Measurements from ENCODE around the gene KIRREL3. TPM values are rescaled to one million over a fixed set of nuclear protein-coding genes. Genes with fewer than 3 reads are reported as not detected.

The KIRREL3 gene
- total RNA-seq, 2 experiments from 2014 or later: not detected

DNA sequence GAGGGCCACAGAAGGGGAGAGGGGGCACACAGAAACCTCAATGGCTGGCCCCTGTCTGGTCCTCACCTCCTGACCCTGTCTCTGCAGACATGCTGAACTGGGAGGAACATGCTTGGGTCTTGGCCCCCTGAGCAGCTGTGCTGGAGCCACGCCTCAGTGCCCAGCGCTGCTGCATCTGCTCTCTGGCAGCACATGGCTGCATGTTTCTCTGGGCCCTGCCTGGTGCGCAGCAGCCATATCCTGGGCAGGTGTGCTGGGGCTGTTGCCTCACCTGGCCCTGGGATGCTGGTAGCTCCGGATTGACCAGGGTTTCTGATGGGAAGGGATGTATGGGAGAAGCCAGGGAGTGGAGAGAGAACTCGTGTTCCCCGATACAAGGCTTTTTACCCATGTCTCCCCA lies 397.1 kb downstream of the KIRREL3 start:
- DNase-seq (no peak), ATAC-seq (no peak)
- Mint-ChIP-seq H3K36me3 (ENCODE audit: low read depth) (no peaks in the 10 kb centered on the region), H3K27ac (no peak overlapping the region), H3K4me1 (ENCODE audit: low read depth) (no peaks in the 10 kb centered on the region), H3K9me3 (ENCODE audit: insufficient read depth) (no peaks in the 10 kb centered on the region), H3K27me3 (ENCODE audit: low read depth) (peaks cover 12% of the 10 kb centered on the region), H3K4me3 (no peak overlapping the region)
- ChIA-PET CTCF (no interaction called here), POLR2A (no interaction called here)

- H3K4me1 Mint-ChIP-seq (ENCODE audit: low read depth): no peaks in the 10 kb centered on the region
- no peak overlapping the region for H3K27ac Mint-ChIP-seq
- DNase-seq: no peak
- H3K9me3 Mint-ChIP-seq (ENCODE audit: insufficient read depth): no peaks in the 10 kb centered on the region
- H3K4me3 Mint-ChIP-seq: no peak overlapping the region
- ChIA-PET POLR2A (no interaction called here), CTCF (no interaction called here)
- ATAC-seq: no peak
- peaks cover 12% of the 10 kb centered on the region for H3K27me3 Mint-ChIP-seq (ENCODE audit: low read depth)
- H3K36me3 Mint-ChIP-seq (ENCODE audit: low read depth): no peaks in the 10 kb centered on the region
Observed at GRCh38 chr11:126602993-126603392, 397.6 kb downstream of the KIRREL3 start.

DNA sequence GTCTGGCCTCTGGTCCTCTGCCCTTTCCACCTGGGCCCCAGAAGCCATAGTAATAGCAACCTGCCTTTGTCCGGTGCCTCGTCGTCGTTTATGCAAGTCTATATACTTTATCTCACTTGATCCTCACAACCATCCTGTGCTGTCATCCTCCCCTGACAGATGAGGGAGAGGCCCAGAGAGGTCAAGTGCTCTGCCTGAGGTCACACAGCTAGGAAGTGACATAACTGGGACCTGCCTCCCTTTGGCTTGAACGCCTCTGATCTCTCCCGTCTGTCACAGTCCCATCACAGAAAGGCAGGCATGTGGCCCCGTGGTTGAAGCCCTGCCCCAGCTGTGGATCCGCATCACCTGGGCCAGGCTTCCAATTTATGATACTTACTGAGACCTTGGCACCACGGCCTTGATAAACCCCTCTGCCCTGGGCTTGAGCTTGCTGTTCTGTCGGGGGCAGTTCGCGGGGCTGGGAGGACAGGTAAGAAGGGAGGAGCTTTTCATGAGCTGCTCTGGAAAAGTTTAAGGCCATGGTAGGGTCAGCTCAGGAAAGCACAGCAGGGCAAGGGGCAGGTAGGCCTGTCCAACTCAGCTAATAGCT lies 398.1 kb downstream of the KIRREL3 start:
- Mint-ChIP-seq H3K4me3 (no peak overlapping the region), H3K4me1 (ENCODE audit: low read depth) (no peaks in the 10 kb centered on the region), H3K36me3 (ENCODE audit: low read depth) (no peaks in the 10 kb centered on the region), H3K27ac (no peak overlapping the region), H3K27me3 (ENCODE audit: low read depth) (peaks cover 14% of the 10 kb centered on the region), H3K9me3 (ENCODE audit: insufficient read depth) (no peaks in the 10 kb centered on the region)
- ATAC-seq (no peak), DNase-seq (no peak)
- CTCF ChIA-PET: no interaction called here
- POLR2A ChIA-PET: interaction anchor here (0.6 kb wide), 1 partner anchor 105 kb away, joined by 3 read pairs; no protein-coding TSS in a partner anchor

DNA sequence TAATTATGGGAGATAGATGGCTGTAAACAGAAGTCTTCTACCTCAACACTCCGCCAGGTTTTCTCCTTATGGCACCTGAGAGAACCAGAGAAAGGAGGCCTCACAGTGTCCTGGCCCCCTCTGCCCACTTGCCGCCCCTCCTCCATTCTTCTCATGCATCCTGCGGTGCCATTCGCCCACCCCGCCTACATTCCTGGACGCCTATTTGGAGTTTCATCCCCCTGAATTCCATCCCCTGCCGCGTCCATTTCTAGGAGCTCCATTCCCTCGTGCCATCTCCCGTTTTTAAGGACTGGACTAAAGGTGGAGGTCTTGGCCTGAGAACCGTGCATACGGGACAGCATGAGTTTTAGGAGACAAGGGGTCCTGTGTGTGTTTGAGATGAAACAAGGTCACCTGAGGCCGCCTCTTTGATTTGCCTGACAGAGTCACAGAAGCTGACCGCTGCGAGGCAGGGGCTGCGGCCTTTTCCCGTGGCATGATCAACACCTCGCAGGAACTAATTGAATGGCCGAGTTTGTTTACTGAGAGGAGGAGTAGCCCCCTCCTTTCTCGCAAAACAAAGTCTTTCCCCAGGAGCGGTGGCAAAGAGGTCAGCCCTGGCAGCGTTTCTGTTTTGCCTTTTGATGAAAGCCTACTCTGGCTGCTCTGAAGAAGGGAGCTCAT lies 398.9 kb downstream of the KIRREL3 start:
- H3K27ac Mint-ChIP-seq: no peak overlapping the region
- ChIA-PET CTCF (no interaction called here), POLR2A (no interaction called here)

GRCh38 chr11:126601136-126601535 lies 399.4 kb downstream of the KIRREL3 start:
- ChIA-PET CTCF (no interaction called here), POLR2A (no interaction called here)
- H3K27ac Mint-ChIP-seq: no peak overlapping the region
- H3K27me3 Mint-ChIP-seq (ENCODE audit: low read depth): peaks cover 14% of the 10 kb centered on the region
- H3K9me3 Mint-ChIP-seq (ENCODE audit: insufficient read depth): no peaks in the 10 kb centered on the region
- H3K4me3 Mint-ChIP-seq: no peak overlapping the region
- no peak for DNase-seq
- no peak for ATAC-seq
- H3K4me1 Mint-ChIP-seq (ENCODE audit: low read depth): no peaks in the 10 kb centered on the region
- H3K36me3 Mint-ChIP-seq (ENCODE audit: low read depth): no peaks in the 10 kb centered on the region

More for the DNA sequence above, 398.9 kb downstream of the KIRREL3 start:
- H3K36me3 Mint-ChIP-seq (ENCODE audit: low read depth): no peaks in the 10 kb centered on the region
- H3K4me3 Mint-ChIP-seq: no peak overlapping the region
- ATAC-seq: no peak
- H3K9me3 Mint-ChIP-seq (ENCODE audit: insufficient read depth): no peaks in the 10 kb centered on the region
- H3K4me1 Mint-ChIP-seq (ENCODE audit: low read depth): no peaks in the 10 kb centered on the region
- DNase-seq: no peak
- peaks cover 14% of the 10 kb centered on the region for H3K27me3 Mint-ChIP-seq (ENCODE audit: low read depth)

DNA sequence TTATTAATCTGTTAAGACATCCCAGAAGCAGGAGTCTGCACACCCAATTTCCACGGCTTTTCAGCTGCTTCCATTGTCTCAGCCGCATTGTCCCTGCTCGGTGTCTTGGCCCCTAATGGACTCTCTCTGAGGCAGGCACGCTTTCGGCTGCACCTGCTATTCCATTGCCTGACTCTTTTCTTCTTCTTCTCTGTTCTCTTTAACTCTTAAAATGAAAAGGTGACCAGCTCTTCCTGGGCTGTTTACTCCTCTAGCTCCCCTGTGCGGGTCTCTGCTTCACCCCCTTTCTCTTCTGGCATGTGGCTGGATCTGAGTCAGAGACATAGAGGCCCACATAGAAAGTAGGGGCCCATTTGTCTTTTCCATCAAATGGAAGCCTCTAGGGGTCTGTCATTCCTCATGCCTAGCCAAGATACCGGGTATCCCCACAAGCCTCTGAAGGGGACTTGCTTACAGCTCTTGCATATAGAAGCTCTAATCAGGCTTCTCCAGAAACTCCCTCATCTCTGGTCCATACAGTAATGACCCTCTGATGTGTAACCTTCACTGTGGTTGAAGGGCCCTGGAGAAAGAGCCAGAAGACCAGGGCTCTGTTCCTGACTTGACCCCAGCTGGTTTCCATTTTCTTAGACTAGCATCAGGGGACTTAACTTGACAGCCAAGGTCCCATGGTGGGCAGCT lies 401.2 kb downstream of the KIRREL3 start:
- Mint-ChIP-seq H3K9me3 (ENCODE audit: insufficient read depth) (no peaks in the 10 kb centered on the region), H3K36me3 (ENCODE audit: low read depth) (no peaks in the 10 kb centered on the region), H3K27me3 (ENCODE audit: low read depth) (peaks cover 14% of the 10 kb centered on the region), H3K4me3 (no peak overlapping the region), H3K27ac (no peak overlapping the region), H3K4me1 (ENCODE audit: low read depth) (no peaks in the 10 kb centered on the region)
- DNase-seq: no peak
- CTCF ChIA-PET: interaction anchor here (1.3 kb wide), 1 partner anchor 8 kb away, joined by 3 read pairs; no protein-coding TSS in a partner anchor
- POLR2A ChIA-PET: no interaction called here
- ATAC-seq: no peak

GRCh38 chr11:126598344-126599216 lies 402.0 kb downstream of the KIRREL3 start:
- CTCF ChIA-PET: interaction anchor here (0.6 to 1.3 kb wide), 2 partner anchors 9 to 66 kb away, joined by 3 read pairs; no protein-coding TSS in a partner anchor
- ATAC-seq: no peak
- no peak for DNase-seq
- Mint-ChIP-seq H3K36me3 (ENCODE audit: low read depth) (no peaks in the 10 kb centered on the region), H3K9me3 (ENCODE audit: insufficient read depth) (no peaks in the 10 kb centered on the region), H3K4me1 (ENCODE audit: low read depth) (no peaks in the 10 kb centered on the region), H3K27ac (no peak overlapping the region), H3K27me3 (ENCODE audit: low read depth) (peaks cover 14% of the 10 kb centered on the region), H3K4me3 (no peak overlapping the region)
- POLR2A ChIA-PET: no interaction called here

DNA sequence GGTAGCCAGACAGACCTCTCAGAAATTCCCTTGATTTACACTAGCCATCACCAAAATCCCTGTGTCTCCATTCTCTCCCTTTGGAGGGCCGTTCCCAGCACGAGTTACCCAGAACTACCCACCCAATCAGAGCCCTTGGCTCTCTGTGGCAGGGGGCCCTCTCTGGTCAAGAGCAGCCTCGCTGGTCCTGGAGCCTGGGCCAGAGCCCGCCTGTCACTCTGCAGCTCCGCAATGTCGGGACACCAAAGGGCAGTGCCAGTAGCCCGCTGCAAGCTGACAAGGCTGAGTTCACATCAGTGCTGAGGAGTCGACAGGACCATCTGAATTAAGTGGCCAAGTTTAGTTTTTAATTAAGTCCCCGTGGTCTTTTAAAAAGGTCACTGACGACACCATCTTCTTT lies 403.5 kb downstream of the KIRREL3 start:
- ChIA-PET POLR2A (no interaction called here), CTCF (no interaction called here)
- DNase-seq (no peak), ATAC-seq (no peak)
- H3K4me1 Mint-ChIP-seq (ENCODE audit: low read depth): no peaks in the 10 kb centered on the region
- H3K27me3 Mint-ChIP-seq (ENCODE audit: low read depth): peaks cover 14% of the 10 kb centered on the region
- no peak overlapping the region for H3K27ac Mint-ChIP-seq
- no peak overlapping the region for H3K4me3 Mint-ChIP-seq
- no peaks in the 10 kb centered on the region for H3K9me3 Mint-ChIP-seq (ENCODE audit: insufficient read depth)
- no peaks in the 10 kb centered on the region for H3K36me3 Mint-ChIP-seq (ENCODE audit: low read depth)

- no peak for ATAC-seq
- CTCF ChIA-PET: no interaction called here
- Mint-ChIP-seq H3K4me3 (no peak overlapping the region), H3K9me3 (ENCODE audit: insufficient read depth) (no peaks in the 10 kb centered on the region), H3K27ac (no peak overlapping the region), H3K27me3 (ENCODE audit: low read depth) (peaks cover 11% of the 10 kb centered on the region), H3K4me1 (ENCODE audit: low read depth) (no peaks in the 10 kb centered on the region), H3K36me3 (ENCODE audit: low read depth) (no peaks in the 10 kb centered on the region)
- no peak for DNase-seq
- POLR2A ChIA-PET: no interaction called here
Observed at GRCh38 chr11:126596474-126596873, 404.1 kb downstream of the KIRREL3 start.

GRCh38 chr11:126595560-126595959 lies 405.0 kb downstream of the KIRREL3 start:
- Mint-ChIP-seq H3K36me3 (ENCODE audit: low read depth) (no peaks in the 10 kb centered on the region), H3K4me1 (ENCODE audit: low read depth) (no peaks in the 10 kb centered on the region), H3K27me3 (ENCODE audit: low read depth) (peaks cover 6% of the 10 kb centered on the region), H3K27ac (no peak overlapping the region), H3K9me3 (ENCODE audit: insufficient read depth) (no peaks in the 10 kb centered on the region), H3K4me3 (no peak overlapping the region)
- POLR2A ChIA-PET: no interaction called here
- ATAC-seq: no peak
- CTCF ChIA-PET: no interaction called here
- no peak for DNase-seq

GRCh38 chr11:126594921-126595367 lies 405.6 kb downstream of the KIRREL3 start:
- no peaks in the 10 kb centered on the region for H3K4me1 Mint-ChIP-seq (ENCODE audit: low read depth)
- ChIA-PET CTCF (interaction anchor here (1.0 kb wide), 1 partner anchor 11 kb away, joined by 3 read pairs; no protein-coding TSS in a partner anchor), POLR2A (no interaction called here)
- no peak for ATAC-seq
- H3K27me3 Mint-ChIP-seq (ENCODE audit: low read depth): peaks cover 4% of the 10 kb centered on the region
- H3K9me3 Mint-ChIP-seq (ENCODE audit: insufficient read depth): no peaks in the 10 kb centered on the region
- no peaks in the 10 kb centered on the region for H3K36me3 Mint-ChIP-seq (ENCODE audit: low read depth)
- no peak for DNase-seq
- H3K27ac Mint-ChIP-seq: no peak overlapping the region
- no peak overlapping the region for H3K4me3 Mint-ChIP-seq

Data from activated CD8-positive, alpha-beta T cell treated with anti-CD3 and anti-CD28 coated beads, Interleukin-2, amount 10 ng/mL, durations not matched to agents 7 days and 5 days (primary cell).